GM19328 (cell line): ENCODE measurements around the gene GBX1.

Source experiments
- ATAC-seq: cut with Tn5 transposase; IDR thresholded peaks from one replicate; pipeline ENCODE4 v1.9.1; 2021; ENCODE audit warnings: mild to moderate bottlenecking, moderate library complexity; ENCODE audit not compliant: unreplicated experiment

GBX1 gene

GRCh38 chr7:151167197-151167961, at the start of gene GBX1:
TSS of gene GBX1 (minus strand) at chr7:151167694. CDS start at chr7:151167548, 146 bp downstream.
- ATAC-seq, result no peak

DNA sequence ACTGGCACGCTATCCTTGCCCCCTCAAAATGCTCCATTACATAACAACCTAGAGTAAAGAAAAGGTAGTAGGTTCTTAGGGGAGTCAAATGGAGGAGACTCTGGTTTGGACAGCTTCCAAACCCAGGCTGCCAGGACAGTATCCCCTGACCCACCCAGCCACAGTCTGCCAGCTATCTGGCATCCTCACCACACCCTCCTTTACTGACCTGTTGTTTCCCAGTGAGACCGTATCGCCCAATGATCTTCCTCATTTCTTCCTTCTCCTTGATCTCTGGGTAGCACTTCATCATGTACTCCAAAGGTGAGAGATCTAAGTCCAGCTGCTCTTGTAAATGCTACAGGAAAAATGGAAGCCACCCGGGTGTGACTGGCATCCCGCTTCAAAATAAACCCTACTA, 47.9 kb upstream of the GBX1 start:
- ATAC-seq, result no peak

- no peak for ATAC-seq
Observed at GRCh38 chr7:151213826-151214225, 46.3 kb upstream of the GBX1 start.

- no peak for ATAC-seq
Observed at GRCh38 chr7:151212626-151213025, 45.1 kb upstream of the GBX1 start.

DNA sequence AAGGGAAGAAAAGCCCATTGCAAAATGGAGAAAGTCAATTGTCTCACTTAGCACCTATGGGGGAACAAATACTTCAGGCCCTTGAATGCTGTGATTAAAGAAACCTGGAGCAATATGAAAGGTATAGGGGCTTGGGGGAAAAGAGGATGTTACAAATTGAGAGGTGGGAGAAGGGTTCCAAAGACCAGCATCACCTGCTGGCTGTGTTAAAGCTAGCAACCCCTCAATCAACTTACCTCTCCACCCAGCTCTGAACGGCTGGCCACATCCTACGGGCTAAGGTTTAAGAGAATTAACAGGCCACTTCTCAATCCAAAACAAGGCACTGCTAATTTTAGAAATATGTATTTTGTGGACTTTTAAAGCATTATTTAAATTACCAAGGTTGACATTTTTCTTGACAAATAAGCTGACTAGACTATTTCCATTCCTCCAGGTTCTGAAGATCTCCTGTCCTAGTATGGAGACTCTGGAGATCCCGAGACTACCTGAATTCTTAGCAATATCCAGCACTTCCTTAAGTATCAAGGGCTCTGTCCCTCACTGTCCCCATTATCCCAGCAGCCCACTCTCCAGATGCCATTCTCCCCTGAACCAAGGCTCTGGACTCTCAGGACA, 43.8 kb upstream of the GBX1 start:
- ATAC-seq, result no peak

GRCh38 chr7:151210087-151210854, 42.8 kb upstream of the GBX1 start, which contains the start of gene H2BK1:
TSS of gene H2BK1 (minus strand) at chr7:151210488. CDS start at chr7:151210318, 170 bp downstream.
- ATAC-seq, result no peak

DNA sequence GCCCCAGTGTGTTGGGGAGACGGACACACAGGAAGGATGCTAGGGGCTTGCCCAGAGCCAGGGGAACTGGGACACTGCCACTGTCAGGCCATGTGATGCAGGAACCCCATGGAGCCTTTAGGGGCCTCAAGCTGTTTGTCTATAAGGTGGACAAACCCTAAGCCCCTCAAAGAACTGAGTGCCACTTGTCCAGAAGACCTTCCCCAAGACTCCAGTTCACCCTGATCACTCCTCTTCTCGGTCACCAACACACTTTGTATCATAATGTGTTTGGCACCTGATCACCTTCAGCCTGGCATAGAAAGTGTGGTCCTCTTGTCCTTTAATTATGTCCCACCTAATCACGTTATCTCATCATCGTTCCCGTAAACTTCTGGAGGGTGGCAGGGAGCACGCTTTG, 42.1 kb upstream of the GBX1 start:
- ATAC-seq, result no peak

DNA sequence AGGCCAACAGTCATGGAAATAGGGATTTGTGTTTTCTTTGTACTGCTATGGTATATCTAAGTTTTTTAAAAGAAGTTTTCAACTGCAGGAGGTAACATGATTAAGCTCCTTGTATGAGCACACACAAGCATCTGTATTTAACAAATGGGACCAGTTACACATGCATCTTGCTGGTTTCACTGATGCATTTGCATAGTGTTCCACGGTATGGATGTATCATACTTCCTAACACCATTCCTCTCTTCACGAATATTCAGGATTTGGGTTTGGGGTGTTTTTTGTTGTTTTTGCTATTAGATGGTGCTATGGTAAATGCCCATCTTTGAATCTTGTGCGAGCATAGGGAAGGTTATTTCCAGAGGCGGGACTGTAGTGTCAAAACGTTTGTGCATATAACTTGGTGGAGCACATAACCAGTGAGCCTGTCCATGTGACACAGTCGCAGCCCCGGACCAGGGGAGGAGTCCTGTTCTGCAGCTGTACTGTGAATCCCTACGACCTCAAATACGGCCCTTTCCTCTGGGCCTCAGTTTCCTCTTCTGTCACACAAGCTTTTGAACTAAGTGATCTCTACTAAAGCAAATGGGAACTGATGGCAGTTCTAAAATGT, 40.9 kb upstream of the GBX1 start:
- no peak for ATAC-seq

DNA sequence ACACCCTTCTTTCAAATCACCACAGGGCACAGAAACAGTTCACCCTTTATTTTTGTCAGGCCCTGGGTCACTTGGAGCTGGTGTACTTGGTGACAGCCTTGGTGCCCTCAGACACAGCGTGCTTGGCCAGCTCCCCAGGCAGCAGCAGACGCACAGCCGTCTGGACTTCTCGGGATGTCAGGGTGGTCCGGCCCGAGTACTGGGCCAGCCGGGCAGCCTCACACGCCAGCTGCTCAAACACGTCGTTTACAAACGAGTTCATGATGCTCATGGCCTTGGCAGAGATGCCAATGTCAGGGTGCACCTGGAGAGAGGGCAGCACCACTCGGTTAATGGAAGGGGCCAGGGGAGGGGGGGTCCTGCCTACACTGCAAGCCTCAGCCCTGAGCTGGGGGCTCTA, 40.3 kb upstream of the GBX1 start:
- no peak for ATAC-seq

DNA sequence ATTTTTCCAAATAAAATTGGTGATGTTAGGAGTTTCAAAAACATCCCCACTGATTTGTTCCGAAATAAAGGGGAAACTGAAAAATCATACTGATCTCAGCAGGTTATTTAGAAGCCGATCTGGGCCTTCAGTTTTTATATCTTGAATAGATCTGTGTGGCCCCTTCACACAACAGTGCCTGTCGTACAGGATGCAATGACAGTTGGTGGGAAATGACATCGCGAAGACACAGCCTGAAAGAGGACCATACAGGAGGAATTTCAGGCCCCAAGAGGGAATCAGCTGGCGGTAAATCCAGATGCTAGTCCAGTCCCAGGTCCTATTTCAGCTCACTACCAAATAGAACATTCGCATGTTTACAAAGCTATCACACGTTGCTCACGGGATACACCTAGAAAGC, 39.8 kb upstream of the GBX1 start:
- no peak for ATAC-seq

GRCh38 chr7:151206914-151207313, 39.4 kb upstream of the GBX1 start:
- ATAC-seq, result no peak

GRCh38 chr7:151205730-151206129, 38.2 kb upstream of the GBX1 start:
- no peak for ATAC-seq

DNA sequence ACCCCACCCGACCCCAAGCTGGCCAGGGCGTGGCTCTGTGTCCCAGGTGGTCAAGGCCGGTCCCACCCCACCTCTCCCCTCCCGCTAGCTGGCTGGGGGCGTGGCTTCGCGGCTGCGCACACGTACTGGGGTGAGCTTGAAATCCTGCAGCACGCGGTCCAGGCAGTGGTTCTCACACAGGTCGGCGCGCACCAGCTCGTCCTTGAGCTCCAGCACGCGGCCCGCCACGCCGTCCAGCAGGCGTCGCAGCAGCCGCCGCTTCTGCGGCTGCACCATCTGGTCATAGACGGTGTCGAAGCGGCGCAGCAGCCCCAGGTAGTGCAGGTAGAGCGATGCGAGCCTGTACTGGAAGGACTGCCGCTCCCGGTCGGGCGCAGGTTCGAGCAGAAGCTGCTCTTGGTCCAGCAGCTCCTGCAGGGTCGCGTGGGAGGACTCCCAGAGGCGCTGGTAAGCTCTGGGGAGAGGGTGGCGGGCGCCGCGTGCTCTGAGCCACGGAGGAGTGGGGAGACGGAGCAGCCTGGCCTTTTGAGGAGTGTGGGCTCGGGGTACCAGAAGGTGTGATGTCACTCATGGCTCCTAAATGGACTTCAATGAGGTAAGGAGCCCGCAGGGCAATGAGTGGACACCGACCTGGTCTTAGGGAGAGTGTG, 37.0 kb upstream of the GBX1 start:
- ATAC-seq, result no peak

- ATAC-seq, result no peak
Observed at GRCh38 chr7:151202836-151203235, 35.3 kb upstream of the GBX1 start.

- no peak for ATAC-seq
Observed at GRCh38 chr7:151201751-151202150, 34.3 kb upstream of the GBX1 start.

GRCh38 chr7:151201344-151201743, 33.9 kb upstream of the GBX1 start:
- no peak for ATAC-seq

- ATAC-seq, result no peak
Observed at GRCh38 chr7:151198945-151199848, 31.7 kb upstream of the GBX1 start.

- no peak for ATAC-seq
Observed at GRCh38 chr7:151197932-151198331, 30.4 kb upstream of the GBX1 start.

DNA sequence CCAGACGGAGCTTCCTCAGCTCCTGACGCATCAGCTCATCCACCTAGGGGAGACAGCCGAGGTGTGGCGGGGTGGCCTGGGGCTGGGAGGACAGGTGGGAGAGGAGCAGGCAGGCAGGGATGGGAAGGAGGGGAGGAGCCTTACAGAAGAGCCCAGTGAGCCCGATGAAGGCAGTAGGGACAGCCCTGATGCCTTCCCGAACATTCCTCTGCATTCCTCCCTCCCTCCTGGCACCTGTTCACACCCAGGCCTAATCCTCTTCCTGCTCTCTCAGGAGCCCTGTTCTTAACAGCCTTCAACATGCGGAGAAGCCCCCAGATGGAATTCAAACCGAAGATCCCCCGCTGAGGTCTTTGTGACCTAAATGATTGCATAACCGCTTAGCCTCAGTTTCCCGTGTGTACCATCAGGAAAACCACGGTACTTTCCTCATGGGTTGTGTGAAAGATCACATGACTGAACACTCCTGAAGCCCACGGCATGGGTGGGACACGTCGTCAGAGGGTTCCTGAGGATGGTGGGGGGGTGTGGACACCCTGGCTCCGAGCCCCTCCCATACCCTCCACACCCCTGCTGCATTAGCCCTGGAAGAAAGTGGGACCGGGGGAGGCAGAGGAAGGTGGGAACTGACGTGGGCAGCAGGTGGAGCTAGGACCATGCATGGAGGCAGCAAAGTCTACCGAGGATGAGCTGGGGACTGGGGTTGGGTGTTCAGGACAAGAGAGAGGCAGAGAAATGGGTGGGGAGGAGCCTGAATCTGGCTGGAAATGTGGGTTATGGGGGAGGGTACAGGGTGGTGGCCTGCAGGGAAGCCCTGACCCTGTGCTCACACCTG, 28.3 kb upstream of the GBX1 start:
- ATAC-seq, result no peak
